Neural cell (in vitro differentiated cells): ENCODE data around the gene RECK.

ENCODE experiments used
- EZH2 ChIP-seq: fragments of 200-600, 300-800 bp; shearing (Covaris generic), sonication (generic); IDR thresholded peaks from 2 replicates; pipeline ENCODE4 v1.6.1; 2014; ENCODE audit warnings: antibody characterized with exemption, low read length, borderline replicate concordance, mild to moderate bottlenecking; ENCODE audit not compliant: insufficient read depth, poor library complexity, severe bottlenecking
- POLR2AphosphoS5 ChIP-seq: IDR thresholded peaks from 2 replicates; pipeline ENCODE4 v1.6.1; 2012

- no peak for TF ChIP-seq EZH2
- TF ChIP-seq POLR2AphosphoS5: no peak
Observed at GRCh38 chr9:36040271-36040925, 3.7 kb downstream of the RECK start.
